Fibroblast of skin of abdomen (primary cell): Measurements from ENCODE around the gene IL18. TPM values are rescaled to one million over a fixed set of nuclear protein-coding genes. Genes with fewer than 3 reads are reported as not detected.
"Not testable (repeated sequence)": the region's sequence is repeated elsewhere in the genome, so short reads cannot be mapped to it uniquely, and the experiment has no call there.

Experiments
- DNase-seq: peaks from one replicate; pipeline ENCODE4 v3.0.0-alpha.2; 2013
- polyA plus RNA-seq, 2 experiments: library from polyadenylated mRNA; unstranded; fragments of 120-200 nt; gene quantifications; one replicate each; pipeline ENCODE4 v1.2.1, GENCODE V29; 2013; ENCODE audit not compliant: insufficient read length in 2 of 2

IL18 gene
- polyA plus RNA-seq (2013, experiment 1 of 2; ENCODE audit: insufficient read length) = 0.22 TPM
- 0.26 TPM for polyA plus RNA-seq (2013, experiment 2 of 2; ENCODE audit: insufficient read length)

GRCh38 chr11:112163875-112164685 lies at the start of gene IL18:
TSS of gene IL18 (minus strand) at chr11:112164094. CDS start at chr11:112155053, 9,041 bp downstream.
- DNase-seq = no peak

- DNase-seq = no peak
Observed at GRCh38 chr11:112212710-112213109, 48.8 kb upstream of the IL18 start.

GRCh38 chr11:112212290-112212689 lies 48.4 kb upstream of the IL18 start:
- DNase-seq = no peak

- no peak for DNase-seq
Observed at GRCh38 chr11:112211536-112211935, 47.6 kb upstream of the IL18 start.

- DNase-seq = no peak
Observed at GRCh38 chr11:112210890-112211289, 47.0 kb upstream of the IL18 start.

- DNase-seq = no peak
Observed at GRCh38 chr11:112206071-112206470, 42.2 kb upstream of the IL18 start.

GRCh38 chr11:112200252-112200651 lies 36.4 kb upstream of the IL18 start:
- DNase-seq = no peak

- not testable (repeated sequence) for DNase-seq
Observed at GRCh38 chr11:112199101-112199500, 35.2 kb upstream of the IL18 start.

- DNase-seq = no peak
Observed at GRCh38 chr11:112196519-112197087, 32.7 kb upstream of the IL18 start.

GRCh38 chr11:112195951-112196351 lies 32.1 kb upstream of the IL18 start:
- DNase-seq = no peak

- not testable (repeated sequence) for DNase-seq
Observed at GRCh38 chr11:112195113-112195512, 31.2 kb upstream of the IL18 start.

- no peak for DNase-seq
Observed at GRCh38 chr11:112186304-112186703, 22.4 kb upstream of the IL18 start.

GRCh38 chr11:112185883-112186282 lies 22.0 kb upstream of the IL18 start:
- DNase-seq = no peak

GRCh38 chr11:112182867-112183266 lies 19.0 kb upstream of the IL18 start:
- DNase-seq = no peak

- no peak for DNase-seq
Observed at GRCh38 chr11:112179601-112180000, 15.7 kb upstream of the IL18 start.

GRCh38 chr11:112178936-112179335 lies 15.0 kb upstream of the IL18 start:
- DNase-seq = no peak

GRCh38 chr11:112178428-112178827 lies 14.5 kb upstream of the IL18 start:
- DNase-seq = no peak

- DNase-seq = no peak
Observed at GRCh38 chr11:112177589-112177988, 13.7 kb upstream of the IL18 start.

- no peak for DNase-seq
Observed at GRCh38 chr11:112176077-112176476, 12.2 kb upstream of the IL18 start.

- DNase-seq = no peak
Observed at GRCh38 chr11:112175599-112175952, 11.7 kb upstream of the IL18 start.

- peak; percentile 54 for DNase-seq
Observed at GRCh38 chr11:112174789-112175598, 11.1 kb upstream of the IL18 start, which contains the start of gene BCO2. TSS of gene BCO2 (plus strand) at chr11:112175512. CDS start at chr11:112175602, 90 bp downstream.

GRCh38 chr11:112173152-112173551 lies 9.3 kb upstream of the IL18 start:
- no peak for DNase-seq

- peak; percentile 64 for DNase-seq
Observed at GRCh38 chr11:112172362-112172994, 8.6 kb upstream of the IL18 start.
